Heart left ventricle (tissue), 16 donors: ENCODE data around the gene NBAS. TPM values are rescaled to one million over a fixed set of nuclear protein-coding genes. Genes with fewer than 3 reads are reported as not detected.

Experiments
- ATAC-seq, 4 donors: fragments of 200-7000 bp; cut with Tn5 transposase; one replicate each; pipeline ENCODE4 v1.9.1; 2020 to 2022; ENCODE audit warnings: moderate library complexity in 4 of 4, mild to moderate bottlenecking in 3 of 4, moderate number of reproducible peaks in 1 of 4
- DNase-seq, 5 donors: peaks; one replicate each; pipeline ENCODE4 v3.0.0-alpha.2; 2020
- H3K27ac ChIP-seq, 12 donors: fragments of 200-600 bp; sonication (generic) in 4 of 12; one replicate each; pipeline versions ENCODE4 v1.5.0 to v1.8.0; 2016 to 2022; ENCODE audit warnings: mild to moderate bottlenecking in 2 of 12
- H3K27me3 ChIP-seq, 9 donors: fragments of 200-600 bp; sonication (generic) in 2 of 9; one replicate each; pipeline versions ENCODE4 v1.5.1 to v1.8.0; 2016 to 2022; ENCODE audit warnings: mild to moderate bottlenecking in 3 of 9
- H3K36me3 ChIP-seq, 9 donors: fragments of 200-600 bp; sonication (generic) in 2 of 9; one replicate each; pipeline versions ENCODE4 v1.5.0 to v1.8.0; 2018 to 2022; ENCODE audit warnings: mild to moderate bottlenecking in 2 of 9
- H3K4me1 ChIP-seq, 12 donors: fragments of 200-600 bp; sonication (generic) in 4 of 12; one replicate each; pipeline versions ENCODE4 v1.5.0 to v1.8.0; 2016 to 2022; ENCODE audit warnings: mild to moderate bottlenecking in 3 of 12
- H3K4me3 ChIP-seq, 12 donors: fragments of 200-600 bp; sonication (generic) in 4 of 12; one replicate each; pipeline versions ENCODE4 v1.5.0 to v1.8.0; 2017 to 2022; ENCODE audit warnings: mild to moderate bottlenecking in 9 of 12, moderate library complexity in 4 of 12
- H3K9me3 ChIP-seq, 12 donors: fragments of 200-600 bp; sonication (generic) in 4 of 12; one replicate each; pipeline versions ENCODE4 v1.5.0 to v1.8.0; 2016 to 2022; ENCODE audit warnings: mild to moderate bottlenecking in 1 of 12
- CTCF ChIP-seq, 12 donors: fragments of 200-600 bp; sonication (generic) in 4 of 12; IDR thresholded peaks; one replicate each; pipeline versions ENCODE4 v1.5.0 to v1.8.0; 2018 to 2022; ENCODE audit warnings: antibody characterized with exemption in 12 of 12, mild to moderate bottlenecking in 5 of 12
- POLR2A ChIP-seq, 2 donors: fragments of 450-650 bp; IDR thresholded peaks; one replicate each; pipeline ENCODE4 v1.6.1; 2017; ENCODE audit warnings: antibody characterized with exemption in 2 of 2, mild to moderate bottlenecking in 2 of 2, moderate library complexity in 2 of 2
- WGBS, 4 donors: extraction: QIAGEN DNeasy Blood & Tissue Kit in 2 of 4; methylation state at CpG; one replicate each; pipeline versions ENCODE4 v1.1.5 to v1.1.7; 2013 to 2018; 5-methylcytosine and 5-hydroxymethylcytosine counted together
- intact Hi-C, 10 donors: fragments of 100-400 bp; cut with DNase I; formaldehyde crosslinking; loops; one replicate each; pipeline versions ENCODE4 v1.11.1 to v1.14.2; 2022
- polyA plus RNA-seq, 2 donors: library from polyadenylated mRNA; stranded (reverse); fragments of 200-250 nt; gene quantifications; one replicate each; pipeline ENCODE4 v1.2.3, GENCODE V29; 2013
- total RNA-seq, 9 donors: library from RNA; depleted of rRNA in 2 of 9; stranded (reverse); fragments of >200 nt in 2 of 9; fragmentation: NEBNext Ultra II Directional in 3 of 9; extraction: Animal tissue kit (Norgen Biotek cat#: 25700) in 3 of 9; gene quantifications; one replicate each; pipeline versions ENCODE4 v1.1.0 to v1.2.4, GENCODE V29; 2016 to 2023
- donor health status: ischemic (EF 13 %, LVEDD 7.1; RV severe dilation, severe dysfunction).
- donor health status: healthy with polysubstance abuse.
- donor health status: DM: no; HTN: yes; CAD: no.
- donor health status: DM: no; HTN: no; CAD: no.
- donor health status: ischemic (EF 25% LVEDD 6.9; RV normal size, moderate dysfunction).
- donor health status: ischemic (EF 25% LVEDD 5.7; RV mildly dilated, moderate dysfunction).
- donor health status: healthy.
- donor health status: DM: yes; HTN: yes; CAD: no.
- donor health status: ischemic (EF 35%, LVEDD 5.7; RV mildly dilated, moderate dysfunction).
- donor health status: nonischemic (EF 11% LVEDD 7.7; RV severe dilation, severe dysfunction).
- donor health status: DM: yes; HTN: yes; CAD: no.
- donor health status: PGD.
- donor health status: ischemic (EF 29% LVEDD 5.4; RV normal size, mild dysfunction).
- donor health status: nonischemic (EF 23%, LVEDD 6.1; RV moderate dilation, normal function).

NBAS gene
- total and polyA plus RNA-seq, 11 donors = 23.1 to 63.0 (median 50.5) TPM

DNA sequence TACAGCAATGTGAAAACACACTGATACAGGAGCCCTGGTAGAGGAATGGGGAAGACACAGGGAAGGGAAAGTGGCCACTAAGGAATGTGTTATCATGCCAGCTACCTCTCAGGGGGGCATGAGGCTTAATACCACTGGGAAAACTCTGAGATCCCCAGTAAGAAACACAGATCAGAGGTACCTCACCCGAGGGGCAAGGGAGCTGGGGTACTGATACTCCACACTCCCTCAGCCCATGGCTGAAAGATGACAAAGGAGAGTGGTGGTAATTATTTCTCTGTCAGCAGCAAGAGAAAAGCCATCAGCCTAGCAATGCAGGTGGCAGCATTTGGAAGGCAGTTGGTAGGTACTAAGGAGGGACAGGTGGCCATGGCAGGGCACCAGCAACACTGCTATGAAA, 434.8 kb downstream of the NBAS start:
- WGBS, 4 donors = 89 to 96% (median 95%) methylated on average over 1 of the region's 1 CpG
- H3K36me3 ChIP-seq = no peaks in the 10 kb centered on the region
- DNase-seq = no peak
- no peaks in the 10 kb centered on the region for H3K27me3 ChIP-seq
- no peak overlapping the region for H3K27ac ChIP-seq
- H3K4me3 ChIP-seq = no peak overlapping the region
- no peaks in the 10 kb centered on the region for H3K4me1 ChIP-seq
- ATAC-seq = no peak
- TF ChIP-seq CTCF (IDR thresholded peaks at IDR 0.05) = no peak
- TF ChIP-seq POLR2A (IDR thresholded peaks at IDR 0.05) = no peak
- intact Hi-C loops = no loop called here
- peaks cover 0 to 6% (median 0%) of the 10 kb centered on the region in 12 donors for H3K9me3 ChIP-seq

DNA sequence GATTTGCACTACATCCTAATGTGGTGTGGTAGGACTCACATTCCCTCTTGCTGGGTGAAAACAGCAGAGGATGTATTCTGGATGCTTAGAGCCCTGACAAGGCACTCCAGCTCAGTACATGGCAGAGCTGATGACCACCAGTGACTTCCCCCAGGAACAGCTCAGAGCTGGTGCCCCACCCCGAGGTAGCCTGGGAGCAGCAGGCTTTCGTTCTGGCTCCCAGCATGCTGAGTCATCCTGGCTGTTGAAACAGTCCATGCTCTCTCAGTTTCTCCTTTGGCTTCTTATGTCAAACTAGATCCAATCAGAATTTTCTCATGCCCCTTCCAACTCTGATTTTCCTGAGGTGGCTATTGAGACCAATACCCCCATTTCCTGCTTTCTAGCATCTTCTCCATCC, 438.2 kb downstream of the NBAS start:
- intact Hi-C loops = no loop called here
- Histone ChIP-seq H3K36me3 (no peaks in the 10 kb centered on the region), H3K9me3 (peaks cover 0 to 6% (median 0%) of the 10 kb centered on the region in 12 donors), H3K4me3 (no peak overlapping the region), H3K27me3 (no peaks in the 10 kb centered on the region), H3K27ac (no peak overlapping the region), H3K4me1 (no peaks in the 10 kb centered on the region)
- 28 to 59% (median 52%) methylated on average over 2 of the region's 2 CpGs for WGBS, 4 donors
- TF ChIP-seq POLR2A (IDR thresholded peaks at IDR 0.05) (no peak), CTCF (IDR thresholded peaks at IDR 0.05) (no peak)
- DNase-seq (no peak), ATAC-seq (no peak)

- 43 to 52% (median 50%) methylated on average over 6 of the region's 6 CpGs for WGBS, 4 donors
- Histone ChIP-seq H3K4me1 (no peaks in the 10 kb centered on the region), H3K9me3 (peaks cover 0 to 6% (median 0%) of the 10 kb centered on the region in 12 donors), H3K27me3 (no peaks in the 10 kb centered on the region), H3K36me3 (no peaks in the 10 kb centered on the region), H3K4me3 (no peak overlapping the region), H3K27ac (no peak overlapping the region)
- intact Hi-C loops = no loop called here
- DNase-seq = no peak
- TF ChIP-seq CTCF (IDR thresholded peaks at IDR 0.05) (no peak), POLR2A (IDR thresholded peaks at IDR 0.05) (no peak)
- ATAC-seq = no peak
Measured at GRCh38 chr2:15120631-15121030, 440.5 kb downstream of the NBAS start.

- no peaks in the 10 kb centered on the region for H3K4me1 ChIP-seq
- no peaks in the 10 kb centered on the region for H3K27me3 ChIP-seq
- DNase-seq = no peak
- peaks cover 0 to 7% (median 0%) of the 10 kb centered on the region in 12 donors for H3K9me3 ChIP-seq
- intact Hi-C loops = no loop called here
- no peak overlapping the region for H3K4me3 ChIP-seq
- TF ChIP-seq POLR2A (IDR thresholded peaks at IDR 0.05) (no peak), CTCF (IDR thresholded peaks at IDR 0.05) (no peak)
- no peaks in the 10 kb centered on the region for H3K36me3 ChIP-seq
- no peak for ATAC-seq
- H3K27ac ChIP-seq = no peak overlapping the region
- WGBS, 4 donors = 64 to 83% (median 70%) methylated on average over 2 to 4 of the region's 4 CpGs
Measured at GRCh38 chr2:15119722-15120175, 441.4 kb downstream of the NBAS start.
